ENCODE data around the gene RBKS.
"Not testable (repeated sequence)": the region's sequence is repeated elsewhere in the genome, so short reads cannot be mapped to it uniquely, and the experiment has no call there.

RBKS gene

GRCh38 chr2:27897717-27898116 is 7.5 kb upstream of the RBKS start:
- H3K27me3 ChIP-seq (ENCODE audit: low read depth), result no peaks in the 10 kb centered on the region
- H3K36me3 ChIP-seq (replicated peaks), result no peaks in the 10 kb centered on the region; the same call in 1 of the 2 replicates
- in situ Hi-C loops (cut with MboI; ENCODE audit: low sequenced_read_pairs), result no loop called here
- DNase-seq (ENCODE audit: low spot score in 2 of 2), result no peak
- H3K4me3 ChIP-seq, result no peak overlapping the region
- no peaks in the 10 kb centered on the region for H3K4me1 ChIP-seq
- no peaks in the 10 kb centered on the region for H3K9me3 ChIP-seq

- Histone ChIP-seq H3K27me3 (ENCODE audit: low read depth) (no peaks in the 10 kb centered on the region), H3K9me3 (no peaks in the 10 kb centered on the region), H3K4me3 (no peak overlapping the region), H3K4me1 (peaks cover 12% of the 10 kb centered on the region), H3K36me3 (replicated peaks) (no peaks in the 10 kb centered on the region; the same call in 1 of the 2 replicates)
- in situ Hi-C loops (cut with MboI; ENCODE audit: low sequenced_read_pairs), result no loop called here
- no peak for DNase-seq (ENCODE audit: low spot score in 2 of 2)
These were observed 2.8 kb upstream of the RBKS start for GRCh38 chr2:27893006-27893405.

- H3K4me1 ChIP-seq, result peaks cover 12% of the 10 kb centered on the region
- H3K27me3 ChIP-seq (ENCODE audit: low read depth), result no peaks in the 10 kb centered on the region
- no peak overlapping the region; the same call in 1 of the 2 replicates for H3K4me3 ChIP-seq
- H3K9me3 ChIP-seq, result no peaks in the 10 kb centered on the region
- in situ Hi-C loops (cut with MboI; ENCODE audit: low sequenced_read_pairs), result no loop called here
- DNase-seq (ENCODE audit: low spot score in 2 of 2), result no peak
- no peaks in the 10 kb centered on the region; the same call in 1 of the 2 replicates for H3K36me3 ChIP-seq (replicated peaks)
These were observed 1.5 kb upstream of the RBKS start for GRCh38 chr2:27891673-27892105.

GRCh38 chr2:27890924-27891672 is 911 bp upstream of the RBKS start:
- Histone ChIP-seq H3K4me3 (peak overlapping the region; percentile 75), H3K36me3 (replicated peaks) (no peaks in the 10 kb centered on the region; the same call in 1 of the 2 replicates)
- in situ Hi-C loops (cut with MboI; ENCODE audit: low sequenced_read_pairs), result no loop called here

GRCh38 chr2:27889774-27890145 is 427 bp downstream of the RBKS start:
- Histone ChIP-seq H3K4me1 (peaks cover 12% of the 10 kb centered on the region), H3K27me3 (ENCODE audit: low read depth) (no peaks in the 10 kb centered on the region), H3K4me3 (peak overlapping the region; percentile 75), H3K9me3 (no peaks in the 10 kb centered on the region), H3K36me3 (replicated peaks) (no peaks in the 10 kb centered on the region; the same call in 1 of the 2 replicates)
- DNase-seq (ENCODE audit: low spot score in 2 of 2), result no peak
- in situ Hi-C loops (cut with MboI; ENCODE audit: low sequenced_read_pairs), result no loop called here

More at GRCh38 chr2:27890924-27891672, 911 bp upstream of the RBKS start:
- peak in 1 of 2 experiments; percentile 57 for DNase-seq (ENCODE audit: low spot score in 2 of 2)
- peaks cover 12% of the 10 kb centered on the region for H3K4me1 ChIP-seq
- H3K9me3 ChIP-seq, result no peaks in the 10 kb centered on the region
- no peaks in the 10 kb centered on the region for H3K27me3 ChIP-seq (ENCODE audit: low read depth)

GRCh38 chr2:27888790-27889189 is 1.4 kb downstream of the RBKS start:
- Histone ChIP-seq H3K27me3 (ENCODE audit: low read depth) (no peaks in the 10 kb centered on the region), H3K9me3 (no peaks in the 10 kb centered on the region), H3K4me3 (no peak overlapping the region), H3K4me1 (peaks cover 12% of the 10 kb centered on the region), H3K36me3 (replicated peaks) (no peaks in the 10 kb centered on the region)
- DNase-seq (ENCODE audit: low spot score in 2 of 2), result no peak
- in situ Hi-C loops (cut with MboI; ENCODE audit: low sequenced_read_pairs), result no loop called here

GRCh38 chr2:27887830-27888229 is 2.4 kb downstream of the RBKS start:
- Histone ChIP-seq H3K4me3 (no peak overlapping the region), H3K9me3 (no peaks in the 10 kb centered on the region), H3K4me1 (peaks cover 12% of the 10 kb centered on the region), H3K27me3 (ENCODE audit: low read depth) (no peaks in the 10 kb centered on the region), H3K36me3 (replicated peaks) (no peaks in the 10 kb centered on the region)
- no peak for DNase-seq (ENCODE audit: low spot score in 2 of 2)
- in situ Hi-C loops (cut with MboI; ENCODE audit: low sequenced_read_pairs), result no loop called here

- H3K27me3 ChIP-seq (ENCODE audit: low read depth), result no peaks in the 10 kb centered on the region
- DNase-seq (ENCODE audit: low spot score in 2 of 2), result no peak
- H3K9me3 ChIP-seq, result no peaks in the 10 kb centered on the region
- no peaks in the 10 kb centered on the region for H3K36me3 ChIP-seq (replicated peaks)
- H3K4me3 ChIP-seq, result no peak overlapping the region
- in situ Hi-C loops (cut with MboI; ENCODE audit: low sequenced_read_pairs), result no loop called here
- peaks cover 12% of the 10 kb centered on the region for H3K4me1 ChIP-seq
These were observed 3.1 kb downstream of the RBKS start for GRCh38 chr2:27887111-27887510.

- H3K9me3 ChIP-seq, result no peaks in the 10 kb centered on the region
- in situ Hi-C loops (cut with MboI; ENCODE audit: low sequenced_read_pairs), result no loop called here
- no peak overlapping the region for H3K4me3 ChIP-seq
- no peak for DNase-seq (ENCODE audit: low spot score in 2 of 2)
- H3K4me1 ChIP-seq, result peaks cover 9% of the 10 kb centered on the region
- no peaks in the 10 kb centered on the region for H3K36me3 ChIP-seq (replicated peaks)
- H3K27me3 ChIP-seq (ENCODE audit: low read depth), result no peaks in the 10 kb centered on the region
These were observed 3.9 kb downstream of the RBKS start for GRCh38 chr2:27886322-27886721.

GRCh38 chr2:27885661-27886060 is 4.5 kb downstream of the RBKS start:
- H3K36me3 ChIP-seq (replicated peaks), result no peaks in the 10 kb centered on the region
- H3K9me3 ChIP-seq, result no peaks in the 10 kb centered on the region
- no peaks in the 10 kb centered on the region for H3K27me3 ChIP-seq (ENCODE audit: low read depth)
- peaks cover 5% of the 10 kb centered on the region for H3K4me1 ChIP-seq
- in situ Hi-C loops (cut with MboI; ENCODE audit: low sequenced_read_pairs), result no loop called here
- H3K4me3 ChIP-seq, result no peak overlapping the region
- DNase-seq (ENCODE audit: low spot score in 2 of 2), result no peak

GRCh38 chr2:27885234-27885633 is 5.0 kb downstream of the RBKS start:
- no peak overlapping the region for H3K4me3 ChIP-seq
- H3K9me3 ChIP-seq, result no peaks in the 10 kb centered on the region
- DNase-seq (ENCODE audit: low spot score in 2 of 2), result no peak
- in situ Hi-C loops (cut with MboI; ENCODE audit: low sequenced_read_pairs), result no loop called here
- H3K4me1 ChIP-seq, result peaks cover 5% of the 10 kb centered on the region
- H3K36me3 ChIP-seq (replicated peaks), result no peaks in the 10 kb centered on the region
- H3K27me3 ChIP-seq (ENCODE audit: low read depth), result no peaks in the 10 kb centered on the region

- H3K4me1 ChIP-seq, result peaks cover 3% of the 10 kb centered on the region
- no peak for DNase-seq (ENCODE audit: low spot score in 2 of 2)
- H3K4me3 ChIP-seq, result no peak overlapping the region
- no peaks in the 10 kb centered on the region for H3K36me3 ChIP-seq (replicated peaks)
- in situ Hi-C loops (cut with MboI; ENCODE audit: low sequenced_read_pairs), result no loop called here
- H3K9me3 ChIP-seq, result no peaks in the 10 kb centered on the region; the same call in 1 of the 2 replicates
- H3K27me3 ChIP-seq (ENCODE audit: low read depth), result no peaks in the 10 kb centered on the region
These were observed 5.6 kb downstream of the RBKS start for GRCh38 chr2:27884601-27885000.

GRCh38 chr2:27882584-27882922 is 7.6 kb downstream of the RBKS start:
- H3K36me3 ChIP-seq (replicated peaks); H3K27me3 ChIP-seq (ENCODE audit: low read depth); H3K4me1 ChIP-seq; in situ Hi-C loops (cut with MboI; ENCODE audit: low sequenced_read_pairs); H3K9me3 ChIP-seq; DNase-seq (ENCODE audit: low spot score in 2 of 2); H3K4me3 ChIP-seq: not testable (repeated sequence)

- H3K36me3 ChIP-seq (replicated peaks); DNase-seq (ENCODE audit: low spot score in 2 of 2); H3K4me3 ChIP-seq; in situ Hi-C loops (cut with MboI; ENCODE audit: low sequenced_read_pairs); H3K4me1 ChIP-seq; H3K27me3 ChIP-seq (ENCODE audit: low read depth); H3K9me3 ChIP-seq: not testable (repeated sequence)
These were observed 8.2 kb downstream of the RBKS start for GRCh38 chr2:27881815-27882583.
